ENCODE measurements around the gene AKR1B15. TPM values are rescaled to one million over a fixed set of nuclear protein-coding genes. Genes with fewer than 3 reads are reported as not detected.
"Not testable (repeated sequence)": the region's sequence is repeated elsewhere in the genome, so short reads cannot be mapped to it uniquely, and the experiment has no call there.

The AKR1B15 gene
- total RNA-seq, 2 experiments from 2014 or later, result not detected

DNA sequence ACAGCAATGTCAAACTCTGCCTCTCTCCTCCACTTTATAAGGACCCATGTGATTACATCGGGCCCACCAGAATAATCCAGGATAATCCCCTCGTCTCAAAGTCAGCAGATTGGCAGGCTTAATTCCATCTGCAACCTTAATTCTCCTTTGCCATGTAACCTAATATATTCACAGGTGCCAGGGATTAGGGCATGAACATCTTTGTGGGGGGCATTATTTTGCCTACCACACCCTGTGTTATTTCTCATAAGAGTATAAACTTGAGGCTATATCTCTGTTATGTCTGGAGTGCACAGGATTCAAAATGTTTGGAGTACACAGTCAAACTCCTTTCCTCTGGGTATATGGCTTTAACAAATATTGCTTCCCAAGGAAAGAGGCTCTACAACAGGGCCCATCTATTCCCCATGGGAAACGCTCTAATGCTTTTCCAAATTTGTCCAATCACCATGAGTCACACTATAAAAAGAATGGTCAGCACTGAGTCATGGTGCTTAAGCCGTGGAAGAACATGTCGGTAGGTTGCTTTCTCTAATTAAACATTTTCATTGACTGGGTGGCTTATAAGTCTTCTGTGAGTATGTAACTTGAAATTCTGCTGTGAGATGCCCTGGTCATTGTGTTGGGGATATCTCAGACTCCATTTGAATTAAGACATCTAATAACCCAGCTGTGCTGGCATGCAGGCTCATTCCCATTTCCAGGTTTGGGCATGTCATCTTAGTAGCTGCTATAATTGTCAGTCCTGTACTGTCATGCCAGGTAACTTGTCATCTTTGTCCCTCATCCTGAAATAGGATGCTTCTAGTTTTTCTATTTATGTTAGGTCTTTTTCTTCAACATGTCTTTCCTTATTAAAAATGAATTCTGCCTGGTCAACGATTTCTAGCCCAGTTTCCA lies 33.1 kb upstream of the AKR1B15 start:
- Mint-ChIP-seq H3K4me1 (ENCODE audit: low read depth) (peaks cover 6% of the 10 kb centered on the region), H3K9me3 (no peaks in the 10 kb centered on the region), H3K4me3 (no peak overlapping the region), H3K36me3 (no peaks in the 10 kb centered on the region), H3K27me3 (peaks cover 12% of the 10 kb centered on the region), H3K27ac (no peak overlapping the region)
- intact Hi-C loops (cut with micrococcal nuclease), result no loop called here
- no peak for DNase-seq
- ChIA-PET POLR2A (no interaction called here), CTCF (interaction anchor here (1.2 to 7.6 kb wide), 5 partner anchors 28 to 91 kb away, joined by 3 to 68 read pairs (median 16); no protein-coding TSS in a partner anchor)

DNA sequence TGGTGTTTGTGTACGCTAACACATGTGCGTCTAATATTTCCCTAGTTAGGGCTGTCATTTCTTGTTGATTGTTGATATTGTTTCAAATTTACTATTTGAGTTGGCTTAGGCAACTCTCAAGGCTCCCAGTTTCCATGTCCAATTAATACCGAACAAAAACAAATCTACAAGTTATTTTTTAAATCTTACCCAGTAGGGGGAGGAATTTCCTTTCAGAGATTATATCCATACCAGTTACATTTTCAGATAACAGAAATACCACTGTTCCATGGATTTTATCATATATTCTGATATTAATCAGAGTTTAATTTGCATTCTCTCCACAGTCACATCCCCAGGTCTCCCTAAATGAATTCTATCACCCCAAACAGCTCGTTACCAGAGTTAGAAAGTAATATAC lies 28.8 kb upstream of the AKR1B15 start:
- DNase-seq, result no peak
- Mint-ChIP-seq H3K9me3 (no peaks in the 10 kb centered on the region), H3K4me1 (ENCODE audit: low read depth) (no peaks in the 10 kb centered on the region), H3K27ac (no peak overlapping the region), H3K4me3 (no peak overlapping the region), H3K36me3 (no peaks in the 10 kb centered on the region), H3K27me3 (peaks cover 11% of the 10 kb centered on the region)
- intact Hi-C loops (cut with micrococcal nuclease), result no loop called here
- ChIA-PET CTCF (no interaction called here), POLR2A (no interaction called here)

DNA sequence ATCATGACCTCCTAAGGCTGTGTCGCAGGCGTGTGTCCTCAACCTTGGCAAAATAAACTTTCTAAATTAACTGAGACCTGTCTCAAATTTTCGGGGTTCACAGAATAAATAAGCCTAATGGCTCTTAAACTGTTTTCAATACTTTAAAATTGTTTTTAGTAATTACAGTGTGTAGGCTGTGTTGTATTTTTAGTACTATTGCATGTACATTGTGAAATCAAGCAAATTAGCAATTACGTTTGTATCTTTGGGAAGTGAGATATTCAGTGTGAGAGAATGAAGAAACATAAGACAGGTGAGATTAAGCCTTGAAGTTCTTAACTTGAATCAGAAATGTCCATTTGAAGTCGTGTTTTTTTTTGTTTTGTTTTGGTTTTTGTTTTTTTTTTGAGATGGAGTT lies 26.3 kb upstream of the AKR1B15 start:
- ChIA-PET POLR2A (no interaction called here), CTCF (no interaction called here)
- H3K4me1 Mint-ChIP-seq (ENCODE audit: low read depth), result no peaks in the 10 kb centered on the region
- H3K9me3 Mint-ChIP-seq, result no peaks in the 10 kb centered on the region
- no peak overlapping the region for H3K27ac Mint-ChIP-seq
- intact Hi-C loops (cut with micrococcal nuclease), result no loop called here
- H3K4me3 Mint-ChIP-seq, result no peak overlapping the region
- H3K36me3 Mint-ChIP-seq, result no peaks in the 10 kb centered on the region
- no peak for DNase-seq
- peaks cover 7% of the 10 kb centered on the region for H3K27me3 Mint-ChIP-seq

DNA sequence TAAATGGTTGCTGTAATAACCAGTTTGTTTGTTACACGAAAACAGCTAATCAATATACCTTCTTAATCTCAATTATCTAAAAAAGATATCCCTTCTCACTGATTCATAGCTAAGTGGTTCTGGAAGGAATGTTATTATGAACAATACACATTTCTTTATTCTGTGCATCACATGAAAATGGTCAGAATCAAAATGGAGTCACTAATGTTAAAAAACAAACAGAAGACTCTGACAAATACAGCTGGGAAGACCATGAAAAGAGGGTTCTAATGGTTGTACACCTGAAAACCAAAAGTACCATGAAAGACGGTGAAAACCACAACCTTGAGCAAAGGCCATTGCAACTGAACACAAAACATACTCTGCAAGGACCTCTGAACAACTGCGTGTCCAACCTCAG lies 23.5 kb upstream of the AKR1B15 start:
- H3K4me1 Mint-ChIP-seq (ENCODE audit: low read depth); H3K27me3 Mint-ChIP-seq; H3K9me3 Mint-ChIP-seq; intact Hi-C loops (cut with micrococcal nuclease); POLR2A ChIA-PET; H3K27ac Mint-ChIP-seq; H3K36me3 Mint-ChIP-seq; H3K4me3 Mint-ChIP-seq; DNase-seq: not testable (repeated sequence)
- CTCF ChIA-PET, result interaction anchor here (1.9 kb wide), 1 partner anchor 11 kb away, joined by 6 read pairs; no protein-coding TSS in a partner anchor

DNA sequence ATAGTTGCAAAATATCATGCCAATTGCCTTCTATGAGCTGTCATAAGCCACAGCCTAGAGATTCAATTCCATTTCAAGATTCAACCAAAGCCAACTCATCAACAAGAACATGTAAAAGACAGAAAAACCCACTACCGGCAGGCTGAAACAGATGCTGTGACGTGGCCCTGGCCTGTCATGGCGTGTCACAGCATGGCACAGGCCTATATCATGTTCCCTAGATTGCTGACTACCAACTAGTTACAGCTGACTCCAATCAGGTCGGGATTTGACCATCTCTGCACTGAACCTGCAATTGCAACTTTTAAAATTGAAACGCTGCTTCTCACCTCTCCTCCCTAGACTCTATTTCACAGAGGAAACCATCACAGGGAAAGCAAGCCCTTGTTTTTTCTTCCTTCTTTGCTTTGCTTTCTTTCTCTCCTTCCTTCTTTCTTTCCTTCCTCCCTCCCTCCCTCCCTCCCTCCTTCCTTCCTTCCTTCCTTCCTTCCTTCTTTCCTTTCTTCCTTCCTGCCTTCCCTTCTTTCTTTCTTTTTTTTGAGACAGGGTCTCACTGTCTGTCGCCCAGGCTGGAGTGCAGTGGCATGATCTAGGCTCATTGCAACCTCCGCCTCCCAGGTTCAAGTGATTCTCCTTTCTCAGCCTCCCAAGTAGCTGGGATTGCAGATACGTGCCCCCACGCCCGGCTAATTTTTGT lies 22.2 kb upstream of the AKR1B15 start:
- CTCF ChIA-PET, result interaction anchor here (1.0 kb wide), 1 partner anchor 13 kb away, joined by 3 read pairs; no protein-coding TSS in a partner anchor
- H3K27ac Mint-ChIP-seq, H3K27me3 Mint-ChIP-seq: not testable (repeated sequence)

DNA sequence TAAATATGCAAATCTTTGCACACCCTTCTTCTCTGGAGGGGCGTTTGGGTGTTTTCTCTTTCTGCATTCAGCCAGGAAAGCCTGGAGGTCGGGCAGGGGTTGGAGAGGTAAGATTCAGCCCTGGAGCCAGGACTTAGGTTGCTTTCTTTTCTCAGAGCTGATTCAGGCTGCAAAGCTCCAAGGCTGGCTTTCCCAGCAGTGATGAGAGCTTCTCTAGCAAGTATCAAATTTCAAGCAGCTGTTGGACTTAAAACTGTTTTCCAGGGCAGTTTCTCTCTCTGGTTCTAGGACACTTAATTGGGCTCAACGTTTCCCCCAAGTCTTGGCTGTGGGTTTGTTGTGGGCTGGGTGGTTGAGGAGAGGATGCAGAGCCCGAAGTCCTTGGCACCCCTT lies 20.9 kb upstream of the AKR1B15 start:
- H3K36me3 Mint-ChIP-seq, result no peaks in the 10 kb centered on the region
- H3K27ac Mint-ChIP-seq, result no peak overlapping the region
- peaks cover 4% of the 10 kb centered on the region for H3K27me3 Mint-ChIP-seq
- no peak for DNase-seq
- ChIA-PET CTCF (interaction anchor here (1.0 kb wide), 1 partner anchor 14 kb away, joined by 3 read pairs; no protein-coding TSS in a partner anchor), POLR2A (no interaction called here)
- intact Hi-C loops (cut with micrococcal nuclease), result no loop called here
- no peaks in the 10 kb centered on the region for H3K9me3 Mint-ChIP-seq
- H3K4me1 Mint-ChIP-seq (ENCODE audit: low read depth), result no peaks in the 10 kb centered on the region
- no peak overlapping the region for H3K4me3 Mint-ChIP-seq

More for the DNA sequence above, 22.2 kb upstream of the AKR1B15 start:
- H3K36me3 Mint-ChIP-seq; POLR2A ChIA-PET; H3K9me3 Mint-ChIP-seq; intact Hi-C loops (cut with micrococcal nuclease); H3K4me1 Mint-ChIP-seq (ENCODE audit: low read depth); H3K4me3 Mint-ChIP-seq; DNase-seq: not testable (repeated sequence)

DNA sequence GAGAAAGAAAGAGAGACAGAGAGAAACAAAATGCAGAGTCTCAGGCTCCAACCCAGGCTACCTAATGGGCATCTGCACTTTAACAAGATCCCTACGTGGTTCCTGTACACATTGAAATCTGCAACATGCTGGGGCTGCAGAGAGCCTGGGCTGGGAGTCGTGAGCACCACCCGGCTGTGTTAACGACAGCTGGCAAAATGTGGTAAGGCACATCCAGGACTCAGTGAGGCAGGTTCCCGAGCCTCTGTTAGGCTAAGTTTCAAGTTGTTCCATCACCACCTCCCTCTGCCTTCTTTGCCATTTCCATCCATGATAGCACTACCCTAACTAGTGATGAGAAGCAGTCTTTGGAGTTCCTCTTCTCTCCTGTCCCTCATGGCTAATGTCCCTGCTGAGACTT lies 20.2 kb upstream of the AKR1B15 start:
- Mint-ChIP-seq H3K27me3 (peaks cover 1% of the 10 kb centered on the region), H3K4me3 (no peak overlapping the region), H3K4me1 (ENCODE audit: low read depth) (no peaks in the 10 kb centered on the region), H3K9me3 (no peaks in the 10 kb centered on the region), H3K36me3 (no peaks in the 10 kb centered on the region), H3K27ac (no peak overlapping the region)
- no peak for DNase-seq
- intact Hi-C loops (cut with micrococcal nuclease), result no loop called here
- POLR2A ChIA-PET, result no interaction called here
- CTCF ChIA-PET, result no interaction called here

DNA sequence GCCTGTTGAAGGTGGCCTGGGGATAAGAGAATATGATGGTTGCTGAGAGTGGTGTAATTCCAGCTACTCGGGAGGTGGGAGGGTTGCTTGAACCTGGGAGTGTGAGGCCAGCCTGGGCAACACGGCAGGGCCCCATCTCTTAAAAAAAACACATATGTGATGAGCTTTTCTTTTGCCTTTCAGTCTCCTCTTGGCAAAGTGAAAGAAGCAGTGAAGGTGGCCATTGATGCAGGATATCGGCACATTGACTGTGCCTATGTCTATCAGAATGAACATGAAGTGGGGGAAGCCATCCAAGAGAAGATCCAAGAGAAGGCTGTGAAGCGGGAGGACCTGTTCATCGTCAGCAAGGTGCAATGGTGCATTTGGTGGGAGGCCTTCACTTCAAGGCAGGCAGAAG lies 18.4 kb upstream of the AKR1B15 start:
- CTCF ChIA-PET, result no interaction called here
- no peak for DNase-seq
- H3K27me3 Mint-ChIP-seq, result peaks cover 1% of the 10 kb centered on the region
- H3K4me3 Mint-ChIP-seq, result no peak overlapping the region
- no peak overlapping the region for H3K27ac Mint-ChIP-seq
- H3K36me3 Mint-ChIP-seq, result no peaks in the 10 kb centered on the region
- H3K9me3 Mint-ChIP-seq, result no peaks in the 10 kb centered on the region
- POLR2A ChIA-PET, result no interaction called here
- no peaks in the 10 kb centered on the region for H3K4me1 Mint-ChIP-seq (ENCODE audit: low read depth)
- intact Hi-C loops (cut with micrococcal nuclease), result no loop called here

DNA sequence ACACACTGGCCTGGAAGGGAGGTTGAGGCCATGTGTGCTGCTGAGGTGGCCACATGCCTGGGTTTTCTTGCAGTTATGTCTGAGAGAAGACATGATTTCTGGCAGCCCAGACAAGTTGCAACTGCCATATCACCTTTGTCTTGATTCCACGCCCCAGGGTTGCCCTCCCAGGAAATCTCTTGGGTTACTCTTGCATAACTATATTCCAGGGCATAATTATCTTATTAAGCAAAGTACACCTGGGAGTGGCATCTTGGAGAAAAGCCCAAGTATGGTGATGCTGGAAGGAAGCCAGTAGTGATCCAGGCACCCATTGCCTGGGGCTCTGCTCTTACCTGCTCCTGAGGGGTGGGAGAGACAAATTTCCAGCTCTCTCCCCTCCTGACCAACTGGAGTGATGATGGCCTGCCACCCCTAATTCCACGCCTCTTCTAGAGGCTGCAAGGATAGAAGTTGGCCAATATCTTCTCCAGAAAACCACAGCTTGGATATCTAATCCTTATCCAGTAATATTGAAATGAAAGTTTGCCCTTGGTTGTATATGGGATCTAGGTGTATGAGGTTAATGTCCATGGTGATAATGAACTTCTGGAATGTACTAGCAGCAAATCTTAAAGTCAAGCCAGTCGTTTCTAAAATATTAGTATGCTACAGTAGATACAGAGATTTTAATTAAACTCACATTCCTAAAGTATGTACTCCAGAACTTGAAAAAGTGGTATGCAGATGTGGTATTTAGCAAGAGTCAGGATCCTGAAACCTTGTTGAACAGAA lies 16.5 kb upstream of the AKR1B15 start:
- Mint-ChIP-seq H3K4me3 (no peak overlapping the region), H3K27me3 (peaks cover 1% of the 10 kb centered on the region), H3K27ac (no peak overlapping the region), H3K36me3 (no peaks in the 10 kb centered on the region), H3K9me3 (no peaks in the 10 kb centered on the region), H3K4me1 (ENCODE audit: low read depth) (no peaks in the 10 kb centered on the region)
- ChIA-PET CTCF (interaction anchor here (0.8 to 1.0 kb wide), 2 partner anchors 15 to 19 kb away, joined by 3 to 4 read pairs; no protein-coding TSS in a partner anchor), POLR2A (no interaction called here)
- no peak for DNase-seq
- intact Hi-C loops (cut with micrococcal nuclease), result no loop called here

DNA sequence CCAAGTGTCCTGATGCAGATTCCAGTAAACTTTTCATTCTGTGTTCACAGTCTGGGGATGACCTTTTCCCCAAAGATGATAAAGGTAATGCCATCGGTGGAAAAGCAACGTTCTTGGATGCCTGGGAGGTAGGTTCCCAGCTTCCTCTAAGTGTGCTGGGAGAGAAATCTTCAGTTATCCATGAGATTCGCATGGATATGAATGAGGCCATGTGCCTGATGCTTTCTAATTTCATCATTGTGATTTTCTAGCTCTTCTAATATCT lies 16.0 kb upstream of the AKR1B15 start:
- Mint-ChIP-seq H3K4me1 (ENCODE audit: low read depth) (no peaks in the 10 kb centered on the region), H3K4me3 (no peak overlapping the region), H3K27ac (no peak overlapping the region), H3K27me3 (peaks cover 1% of the 10 kb centered on the region), H3K9me3 (no peaks in the 10 kb centered on the region), H3K36me3 (no peaks in the 10 kb centered on the region)
- intact Hi-C loops (cut with micrococcal nuclease), result no loop called here
- no peak for DNase-seq
- CTCF ChIA-PET, result interaction anchor here (0.8 kb wide), 1 partner anchor 14 kb away, joined by 3 read pairs; no protein-coding TSS in a partner anchor
- POLR2A ChIA-PET, result no interaction called here

DNA sequence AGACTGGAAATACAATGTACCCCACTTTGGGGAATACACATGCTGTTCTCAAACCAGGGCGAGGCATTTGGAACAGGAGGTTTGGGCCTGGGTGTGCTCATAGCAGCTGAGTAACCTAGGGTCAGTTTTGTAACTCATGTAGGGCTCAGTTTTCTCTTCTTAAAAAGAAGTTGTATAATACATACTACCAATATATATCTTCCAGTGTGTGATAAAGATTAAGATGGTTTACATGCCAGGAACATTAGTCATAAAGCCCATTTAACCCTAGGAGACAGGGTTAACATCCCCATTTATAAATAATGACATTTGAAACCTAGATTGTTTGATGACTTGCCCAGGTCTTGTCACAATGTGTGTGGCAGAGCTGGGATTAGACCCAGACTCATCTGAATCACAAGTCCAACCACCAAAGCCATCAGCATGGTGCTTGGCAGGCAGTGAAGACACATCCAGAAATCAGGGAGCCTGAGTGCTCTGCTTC lies 15.6 kb upstream of the AKR1B15 start:
- H3K36me3 Mint-ChIP-seq, result no peaks in the 10 kb centered on the region
- H3K9me3 Mint-ChIP-seq, result no peaks in the 10 kb centered on the region
- peaks cover 1% of the 10 kb centered on the region for H3K27me3 Mint-ChIP-seq
- no peak for DNase-seq
- no peak overlapping the region for H3K27ac Mint-ChIP-seq
- intact Hi-C loops (cut with micrococcal nuclease), result no loop called here
- ChIA-PET POLR2A (no interaction called here), CTCF (interaction anchor here (0.8 kb wide), 1 partner anchor 14 kb away, joined by 3 read pairs; no protein-coding TSS in a partner anchor)
- H3K4me3 Mint-ChIP-seq, result no peak overlapping the region
- no peaks in the 10 kb centered on the region for H3K4me1 Mint-ChIP-seq (ENCODE audit: low read depth)

DNA sequence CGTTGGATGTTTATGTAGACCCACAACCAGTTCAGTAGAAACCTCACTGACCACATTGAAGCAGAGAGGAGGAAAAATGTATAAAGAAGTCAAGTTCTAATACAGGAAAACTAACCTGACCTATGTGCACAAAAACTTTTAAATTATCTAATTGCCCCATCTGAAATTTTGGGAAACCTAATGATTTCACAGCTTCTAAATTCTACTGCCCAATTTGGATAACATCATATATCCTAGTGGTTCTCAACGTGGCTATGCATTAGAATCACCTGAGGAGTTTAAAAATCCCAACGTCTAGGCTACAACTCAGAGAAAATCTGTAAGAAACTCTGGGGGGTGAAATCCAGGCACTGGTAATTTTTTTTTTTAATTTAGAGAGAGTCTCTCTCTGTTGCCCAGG lies 14.3 kb upstream of the AKR1B15 start:
- Mint-ChIP-seq H3K4me3 (no peak overlapping the region), H3K4me1 (ENCODE audit: low read depth) (no peaks in the 10 kb centered on the region), H3K9me3 (no peaks in the 10 kb centered on the region), H3K27ac (no peak overlapping the region), H3K36me3 (no peaks in the 10 kb centered on the region), H3K27me3 (no peaks in the 10 kb centered on the region)
- ChIA-PET CTCF (interaction anchor here (0.8 to 1.2 kb wide), 3 partner anchors 14 to 72 kb away, joined by 3 to 6 read pairs (median 4); no protein-coding TSS in a partner anchor), POLR2A (no interaction called here)
- intact Hi-C loops (cut with micrococcal nuclease), result no loop called here
- no peak for DNase-seq
